ENCODE measurements around the gene PRDM8.

Gene PRDM8

GRCh38 chr4:80202190-80202711 is 4.9 kb downstream of the PRDM8 start:
- DNase-seq: no peak

- DNase-seq: no peak
Measured at GRCh38 chr4:80202741-80203553, 5.6 kb downstream of the PRDM8 start.

- DNase-seq: no peak
Measured at GRCh38 chr4:80204433-80205011, 7.2 kb downstream of the PRDM8 start.

- DNase-seq: no peak
Measured at GRCh38 chr4:80206111-80206510, 8.8 kb downstream of the PRDM8 start.

DNA sequence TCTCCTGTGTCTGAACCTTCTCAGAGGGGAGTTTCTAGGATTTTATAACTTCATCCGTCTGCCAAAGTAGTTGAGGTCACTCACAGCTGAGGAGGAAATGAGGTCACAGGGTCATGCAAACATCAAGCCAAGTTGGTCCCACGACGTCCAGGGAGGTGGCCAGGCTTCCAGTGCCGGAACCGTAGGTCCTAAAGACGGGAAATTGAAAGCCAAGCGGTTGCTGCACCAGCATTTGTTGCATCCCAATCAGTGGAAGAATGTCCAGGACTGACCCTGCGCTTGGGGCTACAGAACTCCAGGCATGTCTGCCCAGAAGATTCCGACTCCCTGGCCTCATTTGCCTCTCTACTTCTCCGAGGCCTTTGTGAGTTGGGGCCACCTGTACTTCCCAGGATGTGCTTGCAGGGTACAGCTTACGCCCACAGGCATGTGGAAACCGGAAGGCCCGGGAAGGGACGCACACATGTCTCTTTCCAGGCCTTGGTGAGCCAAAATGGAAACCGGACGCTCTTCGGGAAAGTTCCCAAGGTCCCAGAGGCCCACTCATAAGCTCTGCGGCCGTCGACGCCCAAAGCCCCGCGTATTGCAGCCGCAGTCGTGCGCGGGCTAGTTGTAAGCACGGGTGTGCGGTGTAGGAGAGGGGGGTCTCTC is 9.3 kb downstream of the PRDM8 start:
- DNase-seq: no peak

DNA sequence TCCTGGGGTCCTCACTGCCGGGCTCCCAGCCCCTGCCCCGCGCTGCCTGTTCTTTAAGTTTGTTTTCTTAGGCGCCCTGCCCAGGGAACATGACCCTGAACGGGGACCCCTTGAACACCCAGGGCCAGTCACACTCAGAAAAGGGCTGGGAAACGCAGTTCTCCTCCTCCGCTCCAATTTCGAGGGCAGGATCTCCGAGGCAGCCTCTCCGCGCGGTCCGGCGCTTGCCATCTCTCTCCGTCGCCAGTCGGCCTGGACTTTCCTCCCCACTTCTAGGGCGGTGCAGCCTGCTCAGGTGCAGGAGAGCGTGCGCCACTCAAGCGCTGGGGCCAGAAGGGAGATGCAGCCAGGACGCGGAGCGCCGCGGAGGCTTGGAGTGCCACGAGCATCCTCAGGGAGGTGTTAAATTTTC is 9.9 kb downstream of the PRDM8 start:
- no peak for DNase-seq

- no peak for DNase-seq
Measured at GRCh38 chr4:80207664-80208063, 10.4 kb downstream of the PRDM8 start.

- DNase-seq: no peak
Measured at GRCh38 chr4:80208610-80209339, 11.5 kb downstream of the PRDM8 start.

- no peak for DNase-seq
Measured at GRCh38 chr4:80209340-80209701, 12.0 kb downstream of the PRDM8 start.

DNA sequence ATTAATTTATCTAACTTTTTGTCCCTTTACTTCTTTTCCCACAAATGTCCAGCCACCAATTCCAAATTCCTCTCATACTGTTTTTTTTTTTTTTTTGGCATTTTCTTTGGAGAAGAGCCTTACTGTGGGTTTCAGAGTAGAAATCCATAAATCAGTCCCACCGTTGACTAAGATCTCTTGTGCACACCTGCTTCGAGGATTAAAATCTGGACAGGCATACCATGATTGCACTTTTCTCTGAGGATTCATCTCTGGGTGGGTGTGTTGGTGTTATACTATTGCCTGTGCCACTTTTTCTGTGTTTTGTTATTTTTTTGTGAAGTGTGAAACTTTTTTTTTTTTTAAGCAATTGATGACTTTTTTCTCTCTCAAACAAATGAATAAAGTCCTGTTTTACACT is 13.2 kb downstream of the PRDM8 start:
- DNase-seq: no peak

DNA sequence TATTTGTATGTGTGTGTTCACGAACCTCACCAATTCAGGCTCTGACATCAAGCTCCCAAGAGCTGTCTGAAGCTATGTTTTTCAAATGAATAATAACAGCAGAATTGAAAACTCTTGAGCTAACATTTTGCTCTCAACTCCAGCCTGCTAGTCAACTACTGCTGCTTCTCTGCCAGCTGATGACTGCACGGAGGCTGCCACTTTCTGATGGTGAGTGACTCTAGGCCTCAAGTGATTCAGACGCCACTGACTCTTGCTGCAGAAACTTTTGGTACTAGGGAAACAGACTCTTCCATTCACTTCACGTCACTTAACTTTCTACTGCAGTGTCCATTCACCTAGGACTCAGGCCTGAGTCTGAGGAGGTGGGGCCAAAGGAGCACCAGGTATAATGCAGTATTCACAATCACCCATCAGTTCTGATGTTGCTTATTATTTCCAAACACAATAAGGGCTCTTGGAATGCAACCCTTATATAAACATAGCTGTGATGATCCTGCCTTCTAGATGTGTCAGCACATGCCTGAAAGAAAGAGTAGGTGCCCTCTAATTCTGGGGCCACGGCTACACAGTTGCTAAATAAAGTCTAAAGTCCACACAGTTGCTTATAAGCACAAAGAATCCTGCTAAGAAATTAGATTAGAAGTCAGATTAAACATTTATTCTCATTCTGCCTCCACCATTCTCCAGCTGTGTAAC is 16.0 kb downstream of the PRDM8 start:
- DNase-seq: no peak

DNA sequence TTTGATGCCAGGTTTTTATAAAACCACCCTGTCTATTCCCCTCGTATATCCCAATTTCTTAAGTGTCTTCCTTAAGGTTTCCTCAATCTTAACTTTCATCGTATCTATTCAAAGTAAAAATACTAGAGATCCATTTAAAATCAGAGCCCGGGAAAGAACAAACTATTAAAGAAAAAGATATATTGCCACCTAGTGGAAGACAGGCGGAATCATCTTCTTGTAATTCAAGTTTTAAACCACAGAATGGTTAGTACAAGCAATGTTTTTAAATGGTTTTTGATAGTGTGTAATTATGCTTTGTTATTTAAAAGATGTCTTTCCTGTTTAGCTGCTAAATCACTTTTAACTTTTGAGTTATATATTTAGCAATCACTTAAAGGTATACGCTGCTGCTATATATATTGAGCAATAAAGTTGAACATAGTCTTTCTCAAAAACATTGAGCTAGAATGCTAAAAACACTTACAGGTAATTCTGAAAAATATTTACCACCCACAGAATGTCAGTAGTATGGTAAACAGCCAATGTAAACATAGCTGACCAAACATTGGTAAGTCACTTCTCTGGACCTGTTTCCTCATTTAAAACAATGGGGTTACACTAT is 18.2 kb downstream of the PRDM8 start:
- DNase-seq: peak; percentile 4

- DNase-seq: no peak
Measured at GRCh38 chr4:80216100-80216761, 18.9 kb downstream of the PRDM8 start.

- no peak for DNase-seq
Measured at GRCh38 chr4:80219301-80220025, 22.2 kb downstream of the PRDM8 start.

DNA sequence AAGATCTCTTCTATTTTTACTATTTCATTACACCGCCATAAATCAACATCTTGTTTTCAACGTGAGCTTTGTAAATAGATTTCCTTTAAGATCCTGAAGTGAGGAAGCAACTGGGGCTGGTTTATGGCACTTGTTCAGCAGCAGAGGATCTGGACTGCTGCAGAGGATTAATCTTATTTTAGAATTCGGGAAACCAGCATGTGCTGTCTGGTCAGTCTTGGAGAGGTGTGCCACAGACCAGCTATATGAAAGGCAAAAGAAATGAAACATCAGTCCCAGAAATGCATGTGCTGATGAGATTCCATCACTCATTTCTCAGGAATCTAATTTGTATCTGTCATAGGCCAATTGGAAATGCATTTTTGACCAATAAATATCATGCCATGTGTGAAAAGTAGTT is 23.4 kb downstream of the PRDM8 start:
- no peak for DNase-seq

GRCh38 chr4:80221161-80221560 is 23.9 kb downstream of the PRDM8 start:
- no peak for DNase-seq

DNA sequence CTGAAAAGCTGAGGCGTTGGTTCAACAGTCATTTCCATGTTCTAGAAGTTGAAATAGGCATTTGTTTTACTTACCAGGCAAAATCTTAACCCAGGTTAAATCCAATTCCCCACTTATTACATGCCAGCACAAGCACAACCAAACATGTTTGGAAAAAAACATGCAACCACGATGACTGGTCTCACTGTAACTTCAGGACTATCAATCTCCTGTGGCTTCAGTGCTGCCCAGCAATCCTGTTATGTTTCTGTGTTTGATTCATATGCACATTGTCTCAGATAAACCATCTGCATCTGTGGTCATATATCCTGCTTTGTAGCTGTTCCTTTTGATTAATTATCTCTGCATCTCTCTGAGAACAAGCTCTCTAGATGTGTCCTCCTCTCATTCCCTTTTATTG is 28.3 kb downstream of the PRDM8 start:
- DNase-seq: no peak

DNA sequence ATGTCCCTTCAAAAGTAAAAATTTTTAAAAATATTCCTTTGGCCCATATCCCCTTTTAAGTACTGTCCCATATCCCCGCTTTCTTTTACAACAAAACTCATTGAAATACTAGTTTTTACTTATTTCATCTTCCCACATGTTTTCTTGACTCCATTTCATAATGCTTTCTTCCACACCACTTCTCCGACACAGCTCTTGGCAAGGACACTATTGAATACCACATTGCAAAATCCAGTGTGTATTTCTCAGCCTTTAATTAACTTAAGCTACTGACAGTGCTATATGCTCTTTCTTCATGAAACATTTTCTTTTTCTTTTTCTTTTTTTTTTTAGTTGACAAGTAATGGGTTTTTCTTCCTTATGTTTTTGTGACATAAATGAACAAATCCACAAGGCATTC is 28.8 kb downstream of the PRDM8 start:
- no peak for DNase-seq

GRCh38 chr4:80228460-80228859 is 31.2 kb downstream of the PRDM8 start:
- no peak for DNase-seq

- no peak for DNase-seq
Measured at GRCh38 chr4:80229128-80229527, 31.8 kb downstream of the PRDM8 start.

DNA sequence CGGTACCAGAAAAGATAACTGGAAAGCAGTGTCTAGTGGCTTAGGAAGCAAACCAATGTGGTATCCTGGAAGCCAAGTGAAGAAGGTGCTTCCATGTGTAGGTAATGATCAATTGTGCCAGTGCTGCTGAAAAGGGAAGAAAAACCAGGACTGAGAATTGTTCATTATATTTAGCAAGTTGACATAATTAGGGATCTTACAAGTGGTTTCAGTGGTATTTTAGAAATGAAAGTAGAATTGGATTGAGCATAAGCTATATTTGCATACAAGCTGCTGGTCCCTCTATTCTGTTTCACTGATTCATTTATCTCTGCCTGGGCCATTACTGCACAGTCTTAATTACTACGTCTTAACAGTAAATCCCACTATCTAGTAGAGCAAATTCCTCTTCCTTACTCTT is 32.3 kb downstream of the PRDM8 start:
- DNase-seq: no peak
